HG03060 (cell line): ENCODE results near the gene NUTM2F.
"Not testable (repeated sequence)": the region's sequence is repeated elsewhere in the genome, so short reads cannot be mapped to it uniquely, and the experiment has no call there.

Experiments
- ATAC-seq: cut with Tn5 transposase; IDR thresholded peaks from one replicate; pipeline ENCODE4 v1.9.1; 2021; ENCODE audit warnings: low read depth, moderate number of reproducible peaks; ENCODE audit not compliant: unreplicated experiment

Gene NUTM2F

GRCh38 chr9:94317949-94318657 is 10.3 kb downstream of the NUTM2F start:
- not testable (repeated sequence) for ATAC-seq

DNA sequence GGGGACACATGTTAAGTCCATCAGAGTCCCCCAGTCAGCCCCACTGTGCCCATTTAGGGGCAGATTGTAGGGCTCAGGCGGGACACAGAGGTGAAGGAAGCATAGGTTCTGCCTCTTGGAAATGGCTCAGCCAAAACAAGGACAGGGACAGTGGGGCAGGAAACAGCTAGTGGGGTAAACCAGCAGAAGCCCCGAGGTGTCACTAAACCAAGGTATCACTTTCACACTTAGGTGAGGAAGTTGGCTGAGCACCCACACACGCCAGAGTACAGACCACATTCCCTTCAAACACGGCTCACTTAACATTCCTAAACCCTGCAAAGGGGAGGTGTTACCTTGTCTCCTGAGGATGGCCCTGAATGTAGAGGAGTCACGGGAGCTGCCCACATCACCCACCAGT is 12.2 kb downstream of the NUTM2F start:
- not testable (repeated sequence) for ATAC-seq

GRCh38 chr9:94315034-94315984 is 13.1 kb downstream of the NUTM2F start:
- not testable (repeated sequence) for ATAC-seq

DNA sequence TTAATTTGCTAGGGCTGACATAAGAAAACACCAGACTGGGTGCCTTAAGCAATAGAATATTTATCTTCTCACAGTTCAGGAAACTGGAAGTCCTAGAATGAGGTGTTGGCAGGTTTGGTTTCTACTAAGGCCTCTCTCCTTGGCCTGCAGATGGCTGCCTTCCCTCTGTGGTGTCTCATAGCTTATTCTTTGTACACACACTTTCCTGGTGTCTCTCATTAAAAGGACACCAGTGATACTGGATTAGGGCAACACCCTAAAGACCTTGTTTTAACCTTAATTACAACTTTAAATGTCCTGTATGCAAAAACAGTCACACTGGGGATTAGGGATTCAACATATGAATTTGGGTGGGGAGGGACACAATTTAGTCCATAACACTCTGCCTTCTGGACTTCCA is 25.1 kb downstream of the NUTM2F start:
- no peak for ATAC-seq

DNA sequence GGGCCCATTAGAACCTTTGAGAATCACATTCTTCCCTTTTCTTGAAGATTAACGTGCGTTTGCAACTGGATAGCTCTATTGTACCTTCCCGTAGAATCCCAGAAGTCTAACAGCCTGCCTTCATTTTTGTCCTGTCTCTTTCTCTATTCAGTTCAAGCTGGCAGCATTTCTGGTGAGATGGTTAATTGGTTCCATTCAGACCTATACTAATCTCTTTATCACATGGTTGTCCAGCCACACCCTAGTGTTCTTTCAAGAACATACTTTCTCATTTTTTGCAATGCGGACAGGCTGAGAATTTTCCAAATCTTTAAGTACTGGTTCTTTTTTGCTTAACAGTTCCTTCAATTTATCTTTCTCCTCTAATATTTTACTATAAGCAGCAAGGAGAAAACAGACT is 26.0 kb downstream of the NUTM2F start:
- no peak for ATAC-seq

DNA sequence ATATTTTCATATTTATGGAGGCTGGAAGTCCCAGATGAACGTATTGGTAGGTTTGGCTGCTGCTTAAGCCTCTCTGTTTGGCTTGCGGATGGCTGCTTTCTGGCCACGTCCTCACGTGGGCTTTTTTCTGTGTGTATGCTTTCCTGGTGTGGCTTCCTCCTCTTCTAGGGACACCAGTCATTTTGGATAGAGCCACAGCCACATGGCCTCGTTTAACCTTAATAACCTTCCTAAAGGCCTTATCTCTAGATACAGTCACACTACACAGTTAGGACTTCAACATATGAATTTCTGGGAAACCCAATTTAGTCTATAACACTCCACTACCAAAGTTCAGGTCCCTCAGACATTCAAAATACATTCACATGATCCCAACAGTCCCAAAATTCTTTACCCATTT is 26.9 kb downstream of the NUTM2F start:
- no peak for ATAC-seq

DNA sequence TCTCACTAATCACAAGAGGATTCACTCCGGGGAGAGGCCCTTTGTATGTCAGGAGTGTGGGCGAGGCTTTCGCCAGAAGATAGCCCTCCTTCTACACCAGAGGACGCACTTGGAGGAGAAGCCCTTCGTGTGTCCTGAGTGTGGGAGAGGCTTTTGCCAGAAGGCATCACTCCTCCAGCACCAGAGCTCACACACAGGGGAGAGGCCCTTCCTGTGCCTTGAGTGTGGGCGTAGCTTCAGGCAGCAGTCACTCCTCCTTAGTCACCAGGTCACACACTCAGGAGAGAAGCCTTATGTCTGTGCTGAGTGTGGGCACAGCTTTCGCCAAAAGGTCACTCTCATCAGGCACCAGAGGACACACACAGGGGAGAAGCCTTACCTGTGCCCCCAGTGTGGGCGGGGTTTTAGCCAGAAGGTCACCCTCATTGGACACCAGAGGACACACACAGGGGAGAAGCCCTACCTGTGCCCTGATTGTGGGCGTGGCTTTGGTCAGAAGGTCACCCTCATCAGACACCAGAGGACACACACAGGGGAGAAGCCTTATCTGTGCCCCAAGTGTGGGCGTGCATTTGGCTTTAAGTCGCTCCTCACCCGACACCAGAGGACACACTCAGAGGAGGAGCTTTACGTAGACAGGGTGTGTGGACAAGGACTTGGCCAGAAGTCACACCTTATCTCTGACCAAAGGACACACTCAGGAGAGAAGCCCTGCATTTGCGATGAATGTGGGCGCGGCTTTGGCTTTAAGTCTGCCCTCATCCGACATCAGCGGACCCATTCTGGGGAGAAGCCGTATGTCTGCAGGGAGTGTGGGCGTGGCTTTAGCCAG is 27.8 kb downstream of the NUTM2F start:
- ATAC-seq, result no peak

GRCh38 chr9:94298949-94299599 is 29.4 kb downstream of the NUTM2F start:
- no peak for ATAC-seq

DNA sequence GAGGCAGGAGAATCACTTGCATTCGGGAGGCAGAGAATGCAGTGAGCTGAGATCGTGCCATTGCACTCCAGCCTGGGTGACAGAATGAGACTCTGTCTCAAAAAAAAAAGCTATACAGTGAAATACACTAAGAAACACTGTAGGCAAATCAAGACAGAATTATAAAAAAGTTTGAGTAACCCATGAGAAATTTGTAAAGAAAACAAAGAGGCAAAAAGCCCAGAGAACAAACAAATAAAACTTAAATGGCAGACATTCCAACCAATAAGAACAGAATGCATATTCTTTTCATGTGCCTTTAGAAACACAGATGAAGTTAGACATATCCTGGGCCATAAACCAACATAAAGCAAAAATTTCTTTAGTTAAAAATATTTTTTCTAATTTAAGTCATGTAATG is 38.8 kb downstream of the NUTM2F start:
- ATAC-seq, result no peak

DNA sequence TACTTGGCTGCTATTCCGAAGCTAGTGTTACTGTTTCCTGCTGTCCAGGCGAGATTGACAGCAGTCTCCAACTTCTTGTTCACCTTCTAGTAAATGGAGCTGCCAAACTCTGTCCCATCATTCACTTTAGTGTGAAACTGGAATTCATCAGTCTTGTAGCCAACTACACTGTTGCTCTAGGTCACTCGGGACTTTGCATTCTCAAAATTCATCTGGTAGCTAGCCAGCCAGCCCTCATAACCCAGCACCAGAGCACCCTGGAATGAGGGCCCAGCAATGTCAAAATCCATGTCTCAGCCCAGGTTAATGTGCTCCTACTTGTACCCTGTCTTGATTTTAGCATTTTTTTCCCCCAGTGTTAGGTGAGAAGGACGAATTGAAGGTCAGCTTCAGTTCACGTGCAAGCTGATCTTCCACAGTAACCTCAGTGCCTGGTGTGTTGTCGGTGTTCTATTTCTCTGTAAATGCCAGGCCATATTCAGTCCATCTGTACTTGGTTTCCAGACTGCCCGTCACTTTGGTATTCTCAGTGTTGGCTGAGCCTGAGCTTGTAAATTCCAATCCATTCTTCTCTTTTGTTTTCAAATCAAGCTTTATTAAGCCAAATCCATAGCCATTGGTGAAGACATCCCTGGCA is 40.4 kb downstream of the NUTM2F start:
- ATAC-seq, result no peak

DNA sequence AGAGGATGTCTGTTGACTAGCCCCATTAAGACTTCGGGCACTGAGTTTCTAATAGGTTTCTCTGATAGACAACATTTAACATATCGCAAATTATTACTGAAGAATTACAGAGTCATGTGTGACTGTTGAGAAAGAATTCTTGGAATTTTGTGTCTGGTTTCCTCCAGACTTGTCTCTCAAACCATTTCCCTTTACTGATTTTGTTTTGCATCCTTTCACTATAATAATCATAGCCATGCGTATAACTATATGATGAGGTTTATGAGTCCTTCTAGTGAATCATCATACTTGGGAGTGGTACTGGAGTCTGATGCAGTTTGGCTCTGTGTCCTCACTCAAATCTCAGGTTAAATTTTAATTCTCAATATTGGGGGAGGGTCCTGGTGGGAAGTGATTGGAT is 42.3 kb downstream of the NUTM2F start:
- ATAC-seq, result no peak

DNA sequence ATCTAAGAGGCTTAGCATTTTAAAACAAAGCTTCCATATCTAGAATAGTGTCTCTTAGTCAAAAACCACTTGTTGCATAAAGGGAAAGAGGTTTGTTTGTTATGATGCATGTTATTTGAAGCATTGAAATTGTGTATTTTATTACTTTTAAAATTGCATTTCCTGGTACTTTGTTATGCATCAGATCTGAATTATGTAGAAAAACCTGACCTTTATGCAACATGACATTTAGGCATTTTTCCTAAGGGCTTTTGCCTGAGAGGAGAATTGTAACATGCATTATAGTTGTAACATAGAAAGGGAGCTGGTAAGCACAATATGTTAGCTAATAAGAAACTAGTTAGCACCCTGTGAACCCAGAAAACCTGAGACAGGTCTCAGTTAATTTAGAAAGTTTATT is 47.3 kb downstream of the NUTM2F start:
- ATAC-seq, result no peak

GRCh38 chr9:94280409-94280989 is 47.9 kb downstream of the NUTM2F start:
- no peak for ATAC-seq

DNA sequence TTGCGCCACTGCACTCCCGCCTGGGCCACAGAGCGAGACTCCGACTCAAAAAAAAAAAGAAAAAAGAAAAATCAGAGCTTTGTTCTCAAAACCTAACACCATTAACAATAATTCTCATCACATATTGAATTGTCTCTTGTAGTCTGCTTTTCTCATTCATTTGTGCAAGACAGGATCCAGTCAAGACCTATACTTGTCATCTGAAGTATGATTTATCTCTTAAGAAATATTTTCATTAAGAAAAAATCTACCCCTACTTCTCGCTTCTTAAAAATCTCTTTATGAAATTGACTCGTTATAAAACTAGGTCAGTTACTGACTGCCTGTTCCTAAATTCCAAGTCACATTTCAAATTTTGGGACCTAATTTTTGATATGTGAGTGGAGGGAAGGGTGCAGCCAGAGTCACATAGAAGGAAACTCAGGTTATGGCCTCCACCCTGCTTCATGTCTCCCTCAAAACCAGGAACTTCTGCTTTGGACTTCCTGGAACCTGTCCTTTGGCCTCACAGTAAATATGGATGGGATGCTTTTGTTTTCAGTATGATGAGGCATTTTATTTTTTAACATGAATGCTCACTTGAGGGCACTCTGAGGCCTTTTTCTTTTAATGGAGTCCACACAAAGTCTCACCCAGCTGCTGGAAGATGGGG is 50.4 kb downstream of the NUTM2F start:
- ATAC-seq, result no peak

GRCh38 chr9:94277029-94277428 is 51.4 kb downstream of the NUTM2F start:
- not testable (repeated sequence) for ATAC-seq

DNA sequence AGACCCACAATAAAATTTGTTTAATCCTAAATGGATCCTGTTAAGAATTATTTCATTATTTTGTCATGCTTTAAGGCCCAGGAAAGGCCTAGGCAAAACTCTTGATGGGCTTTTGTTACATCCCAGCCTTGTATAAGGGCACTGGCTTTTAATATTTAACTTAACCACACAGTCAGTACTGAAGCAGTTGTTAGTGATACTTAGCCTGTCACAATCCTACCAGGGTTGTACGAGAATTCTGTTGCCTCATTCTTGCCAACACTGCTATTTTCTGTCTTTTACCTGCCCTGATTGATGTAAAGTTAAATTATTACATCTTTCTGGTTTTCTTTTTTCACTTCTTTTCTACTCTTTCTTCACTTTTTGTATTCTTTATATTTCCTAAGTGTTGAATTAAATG is 58.4 kb downstream of the NUTM2F start:
- no peak for ATAC-seq

- no peak for ATAC-seq
Measured at GRCh38 chr9:94269264-94269663, 59.2 kb downstream of the NUTM2F start.
